ENCODE measurements around the gene ISL2.

- TF ChIP-seq CTCF (IDR thresholded peaks at IDR 0.05), result no peak
- TF ChIP-seq POLR2AphosphoS5 (IDR thresholded peaks at IDR 0.05; ENCODE audit: insufficient read depth in 1 of 2, low read depth in 1 of 2), result no peak
- no peak for TF ChIP-seq POLR2A (IDR thresholded peaks at IDR 0.05)
These were observed 5.4 kb downstream of the ISL2 start for GRCh38 chr15:76342058-76342381.
